WTC11 (cell line): ENCODE data around the gene NEU2. TPM values are rescaled to one million over a fixed set of nuclear protein-coding genes. Genes with fewer than 3 reads are reported as not detected.

ENCODE experiments used
- ATAC-seq: fragments of 200-7000 bp; cut with Tn5 transposase; 2 replicates; pipeline ENCODE4 v1.10.0; 2021; ENCODE audit warnings: mild to moderate bottlenecking, moderate library complexity
- CTCF ChIA-PET: fragments of 300-600 bp; sonication (Branson Sonifier 250); formaldehyde crosslinking; loops from one replicate; lab custom pipeline; 2021; ENCODE audit warnings: antibody characterized with exemption; lab: Charles Lee
- POLR2A ChIA-PET: fragments of 350-600 bp; sonication (Branson Sonifier 250); formaldehyde crosslinking; loops from one replicate; lab custom pipeline; 2021; ENCODE audit warnings: antibody characterized with exemption; lab: Charles Lee
- DNase-seq: peaks from one replicate; pipeline ENCODE4 v3.0.0; 2021; ENCODE audit warnings: low spot score
- H3K27ac Mint-ChIP-seq: 2 replicates; pipeline ENCODE4 v1.8.0; 2021; ENCODE audit warnings: mixed read lengths
- H3K27me3 Mint-ChIP-seq: 2 replicates; pipeline ENCODE4 v1.8.0; 2021; ENCODE audit warnings: low read depth, mild to moderate bottlenecking, moderate library complexity, mixed read lengths
- H3K36me3 Mint-ChIP-seq: 2 replicates; pipeline ENCODE4 v1.8.0; 2021; ENCODE audit warnings: mixed read lengths
- H3K4me1 Mint-ChIP-seq: 2 replicates; pipeline ENCODE4 v1.8.0; 2022; ENCODE audit warnings: mixed read lengths
- H3K4me3 Mint-ChIP-seq: 2 replicates; pipeline ENCODE4 v1.8.0; 2021; ENCODE audit warnings: mild to moderate bottlenecking, moderate library complexity, mixed read lengths
- H3K9me3 Mint-ChIP-seq: 2 replicates; pipeline ENCODE4 v1.8.0; 2021; ENCODE audit warnings: mixed read lengths
- ATF1 ChIP-seq: sonication (generic); formaldehyde crosslinking; IDR thresholded peaks from 2 replicates; pipeline ENCODE4 v1.8.1; 2023; ENCODE audit warnings: mild to moderate bottlenecking, moderate library complexity, missing genetic modification reagents
- E2F1 ChIP-seq: sonication (generic); formaldehyde crosslinking; IDR thresholded peaks from 2 replicates; pipeline ENCODE4 v1.8.0; 2022; ENCODE audit warnings: mild to moderate bottlenecking, missing genetic modification reagents
- ERG ChIP-seq: fragments of 250-450 bp; sonication (Bioruptor Pico); IDR thresholded peaks from 2 replicates; pipeline ENCODE4 v1.8.0; 2021; ENCODE audit warnings: mild to moderate bottlenecking
- FOXP4 ChIP-seq: sonication (generic); formaldehyde crosslinking; IDR thresholded peaks from 2 replicates; pipeline ENCODE4 v1.8.0; 2022; ENCODE audit warnings: mild to moderate bottlenecking, missing genetic modification reagents
- GRHL2 ChIP-seq: fragments of 250-450 bp; sonication (Bioruptor Pico); IDR thresholded peaks from 2 replicates; pipeline ENCODE4 v1.8.0; 2022; ENCODE audit warnings: mild to moderate bottlenecking, moderate library complexity; ENCODE audit not compliant: insufficient replicate concordance, severe bottlenecking
- JUN ChIP-seq: sonication (generic); formaldehyde crosslinking; IDR thresholded peaks from 2 replicates; pipeline ENCODE4 v1.8.0; 2023; ENCODE audit warnings: mild to moderate bottlenecking, missing genetic modification reagents
- MYBL2 ChIP-seq: sonication (generic); formaldehyde crosslinking; IDR thresholded peaks from 2 replicates; pipeline ENCODE4 v1.8.1; 2023; ENCODE audit warnings: mild to moderate bottlenecking, moderate library complexity, missing genetic modification reagents
- NFYB ChIP-seq: sonication (generic); formaldehyde crosslinking; conservative IDR thresholded peaks from 2 replicates; pipeline ENCODE4 v1.8.0; 2022; ENCODE audit warnings: low read depth, missing genetic modification reagents
- RORB ChIP-seq: fragments of 250-450 bp; sonication (Bioruptor Pico); IDR thresholded peaks from 2 replicates; pipeline ENCODE4 v1.9.0; 2021; ENCODE audit warnings: mild to moderate bottlenecking
- SP1 ChIP-seq: sonication (generic); formaldehyde crosslinking; conservative IDR thresholded peaks from 2 replicates; pipeline ENCODE4 v1.8.1; 2022; ENCODE audit warnings: missing genetic modification reagents
- STAT6 ChIP-seq: sonication (generic); formaldehyde crosslinking; conservative IDR thresholded peaks from 2 replicates; pipeline ENCODE4 v1.8.1; 2023; ENCODE audit warnings: mild to moderate bottlenecking, low read depth, missing genetic modification reagents, moderate library complexity
- USF1 ChIP-seq: sonication (generic); formaldehyde crosslinking; IDR thresholded peaks from 2 replicates; pipeline ENCODE4 v1.8.0; 2022; ENCODE audit warnings: mild to moderate bottlenecking, missing genetic modification reagents
- ZMAT4 ChIP-seq: fragments of 250-450 bp; sonication (Bioruptor Pico); IDR thresholded peaks from 2 replicates; pipeline ENCODE4 v1.9.0; 2021; ENCODE audit warnings: mild to moderate bottlenecking
- ZNF121 ChIP-seq: sonication (generic); formaldehyde crosslinking; IDR thresholded peaks from 2 replicates; pipeline ENCODE4 v1.8.0; 2023; ENCODE audit warnings: missing genetic modification reagents
- ZNF232 ChIP-seq: sonication (generic); formaldehyde crosslinking; IDR thresholded peaks from 2 replicates; pipeline ENCODE4 v1.8.0; 2022; ENCODE audit warnings: mild to moderate bottlenecking, missing genetic modification reagents
- ZNF317 ChIP-seq: sonication (generic); formaldehyde crosslinking; IDR thresholded peaks from 2 replicates; pipeline ENCODE4 v1.8.1; 2023; ENCODE audit warnings: low read depth, mild to moderate bottlenecking, moderate library complexity, missing genetic modification reagents, borderline replicate concordance
- ZNF423 ChIP-seq: fragments of 250-450 bp; sonication (Bioruptor Pico); IDR thresholded peaks from 2 replicates; pipeline ENCODE4 v2.1.2; 2022; ENCODE audit warnings: mild to moderate bottlenecking, moderate library complexity
- ZNF512 ChIP-seq: sonication (generic); formaldehyde crosslinking; IDR thresholded peaks from 2 replicates; pipeline ENCODE4 v1.8.1; 2022; ENCODE audit warnings: missing genetic modification reagents, borderline replicate concordance
- total RNA-seq: library from RNA; stranded (reverse); gene quantifications from 3 replicates; pipeline ENCODE4 v1.2.3, GENCODE V29; 2021

Gene NEU2
- total RNA-seq, 1 experiment from 2014 or later, result not detected

- TF ChIP-seq USF1 (CRISPR knock-in tag), result no peak
- no peak for TF ChIP-seq ZNF423 (CRISPR knock-in tag)
- no peak for TF ChIP-seq ZNF121 (CRISPR knock-in tag)
- no peak for TF ChIP-seq RORB (CRISPR knock-in tag)
- TF ChIP-seq ATF1 (CRISPR knock-in tag), result no peak
- no peak for TF ChIP-seq GRHL2 (CRISPR knock-in tag)
- no peak for TF ChIP-seq ERG (CRISPR knock-in tag)
- TF ChIP-seq STAT6 (CRISPR knock-in tag), result no peak
- TF ChIP-seq NFYB (CRISPR knock-in tag), result no peak
- no peak for TF ChIP-seq JUN (CRISPR knock-in tag)
These were observed 29.4 kb upstream of the NEU2 start (continued) for GRCh38 chr2:233002829-233003657.

GRCh38 chr2:233003658-233004555 is 28.6 kb upstream of the NEU2 start:
- ChIA-PET POLR2A (no interaction called here), CTCF (interaction anchor here (1.1 kb wide), 1 partner anchor 25 kb away, joined by 4 read pairs; no protein-coding TSS in a partner anchor)
- no peak overlapping the region for H3K4me3 Mint-ChIP-seq
- no peaks in the 10 kb centered on the region for H3K4me1 Mint-ChIP-seq
- no peak for DNase-seq
- no peaks in the 10 kb centered on the region for H3K9me3 Mint-ChIP-seq
- no peak overlapping the region for H3K27ac Mint-ChIP-seq
- peaks cover 2% of the 10 kb centered on the region; the same call in 1 of the 2 replicates for H3K27me3 Mint-ChIP-seq
- TF ChIP-seq RORB (CRISPR knock-in tag) (no peak), ZNF512 (no peak)
- no peaks in the 10 kb centered on the region for H3K36me3 Mint-ChIP-seq
- no peak for ATAC-seq

GRCh38 chr2:233005096-233005495 is 27.4 kb upstream of the NEU2 start:
- no peak overlapping the region for H3K27ac Mint-ChIP-seq
- H3K36me3 Mint-ChIP-seq, result no peaks in the 10 kb centered on the region
- H3K4me1 Mint-ChIP-seq, result no peaks in the 10 kb centered on the region
- no peaks in the 10 kb centered on the region for H3K9me3 Mint-ChIP-seq
- H3K4me3 Mint-ChIP-seq, result no peak overlapping the region
- no peak for DNase-seq
- no peak for ATAC-seq
- ChIA-PET CTCF (no interaction called here), POLR2A (no interaction called here)
- peaks cover 2% of the 10 kb centered on the region; the same call in 1 of the 2 replicates for H3K27me3 Mint-ChIP-seq
- TF ChIP-seq ZMAT4 (CRISPR knock-in tag) (no peak), ZNF317 (CRISPR knock-in tag) (no peak), SP1 (CRISPR knock-in tag) (no peak), E2F1 (CRISPR knock-in tag) (no peak), ZNF232 (CRISPR knock-in tag) (no peak), MYBL2 (CRISPR knock-in tag) (no peak), ZNF512 (no peak), FOXP4 (CRISPR knock-in tag) (no peak)
